ENCODE results near the gene CDH13.

- TF ChIP-seq CTCF (IDR thresholded peaks at IDR 0.05 in 2 of 3, conservative IDR thresholded peaks at IDR 0.05 in 1 of 3; ENCODE audit: control insufficient read depth in 2 of 3, extremely low read depth in 1 of 3, insufficient read depth in 1 of 3, low read depth in 3 of 3, low read length in 3 of 3) (no peak), TAF1 (IDR thresholded peaks at IDR 0.05; ENCODE audit: borderline replicate concordance, low read depth, low read length) (no peak), CHD4 (IDR thresholded peaks at IDR 0.05) (no peak)
Observed at GRCh38 chr16:83212301-83212841, 585.6 kb downstream of the CDH13 start.
